AG04449 (cell line): ENCODE measurements around the gene IRF2BP2.

Experiments
- CTCF ChIA-PET: fragments of 350-600 bp; formaldehyde crosslinking; extraction: SDS; loops from one replicate; lab custom pipeline; 2021; ENCODE audit warnings: antibody characterized with exemption; lab: Yijun Ruan, JAX
- POLR2A ChIA-PET: fragments of 400-600, 350-600 bp; formaldehyde crosslinking; extraction: SDS; loops from one replicate; lab custom pipeline; 2020; ENCODE audit warnings: antibody characterized with exemption, inconsistent platforms; lab: Yijun Ruan, JAX
- DNase-seq: peaks from one replicate; pipeline ENCODE4 v3.0.0-alpha.2; 2010; ENCODE audit warnings: low read depth, low spot score
- H3K4me3 ChIP-seq: 2 replicates; pipeline ENCODE4 v1.5.1; 2011; ENCODE audit warnings: low read depth, mild to moderate bottlenecking, control low read depth, low read length
- CTCF ChIP-seq: IDR thresholded peaks from one replicate; pipeline ENCODE4 v1.5.1; 2011; ENCODE audit warnings: mild to moderate bottlenecking, moderate library complexity, low read length, control low read depth, inconsistent platforms; ENCODE audit not compliant: insufficient read depth; ENCODE audit errors: missing control alignments

The IRF2BP2 gene

GRCh38 chr1:234583755-234584419 lies 26.1 kb downstream of the IRF2BP2 start:
- no peak for TF ChIP-seq CTCF
- no peak for DNase-seq
- ChIA-PET POLR2A (no interaction called here), CTCF (interaction anchor here (0.9 to 1.7 kb wide), 9 partner anchors 12 to 500 kb away, joined by 3 to 6 read pairs (median 4); no protein-coding TSS in a partner anchor)
- no peak overlapping the region for H3K4me3 ChIP-seq

GRCh38 chr1:234582681-234583301 lies 27.2 kb downstream of the IRF2BP2 start:
- H3K4me3 ChIP-seq: no peak overlapping the region
- POLR2A ChIA-PET: no interaction called here
- no peak for DNase-seq
- no peak for TF ChIP-seq CTCF
- CTCF ChIA-PET: interaction anchor here (0.8 to 1.5 kb wide), 3 partner anchors 20 to 84 kb away, joined by 3 to 6 read pairs (median 3); no protein-coding TSS in a partner anchor

DNA sequence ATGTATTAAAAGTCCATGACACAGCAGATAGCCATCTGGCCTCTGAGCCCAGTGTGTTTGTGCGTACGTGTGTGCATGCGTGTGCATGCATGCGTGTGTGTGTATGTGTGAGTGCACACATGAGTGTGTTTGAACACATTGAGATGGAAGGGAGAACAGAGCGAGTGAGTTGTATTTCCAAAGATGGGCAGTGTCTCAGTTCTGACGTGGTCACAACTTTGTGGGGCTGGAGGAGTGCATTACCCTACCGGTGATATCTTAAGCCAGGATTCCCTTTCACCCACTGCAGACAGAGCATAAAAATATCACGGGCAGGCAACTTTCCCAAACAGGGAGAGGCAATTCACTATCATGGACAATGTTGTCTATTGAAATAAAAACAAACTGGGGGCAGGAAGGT lies 27.8 kb downstream of the IRF2BP2 start:
- TF ChIP-seq CTCF: no peak
- ChIA-PET CTCF (no interaction called here), POLR2A (no interaction called here)
- DNase-seq: no peak
- no peak overlapping the region for H3K4me3 ChIP-seq

DNA sequence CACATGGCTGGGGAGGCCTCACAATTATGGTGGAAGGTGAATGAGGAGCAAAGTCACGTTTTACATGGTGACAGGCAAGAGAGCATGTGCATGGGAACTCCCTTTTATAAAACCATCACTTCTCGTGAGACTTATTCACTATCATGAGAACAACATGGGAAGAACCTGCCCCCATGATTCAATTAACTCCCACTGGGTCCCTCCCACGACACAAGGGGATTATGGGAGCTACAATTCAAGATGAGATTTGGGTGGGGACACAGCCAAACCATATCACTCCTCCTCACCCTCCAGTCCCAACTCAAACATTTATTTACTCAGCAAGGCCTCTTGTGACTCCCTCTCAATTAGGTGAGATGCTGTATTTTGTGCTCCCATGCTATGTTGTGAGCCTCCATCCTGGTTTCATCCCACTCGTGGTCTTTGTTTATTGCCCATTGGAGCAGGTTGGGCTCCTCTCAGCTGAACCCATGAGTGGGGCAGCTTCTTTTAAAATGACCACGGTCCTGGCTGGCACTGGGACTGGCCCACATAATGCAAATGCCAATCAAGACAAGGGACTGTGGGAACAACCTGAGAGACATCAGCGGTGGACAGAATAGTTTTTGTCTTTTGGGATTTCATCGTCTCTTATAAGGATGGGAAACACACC lies 28.8 kb downstream of the IRF2BP2 start:
- TF ChIP-seq CTCF: no peak
- DNase-seq: no peak
- ChIA-PET POLR2A (no interaction called here), CTCF (no interaction called here)
- no peak overlapping the region for H3K4me3 ChIP-seq

GRCh38 chr1:234579967-234580366 lies 30.0 kb downstream of the IRF2BP2 start:
- TF ChIP-seq CTCF: no peak
- CTCF ChIA-PET: no interaction called here
- H3K4me3 ChIP-seq: no peak overlapping the region
- POLR2A ChIA-PET: no interaction called here
- DNase-seq: no peak

GRCh38 chr1:234578735-234579134 lies 31.2 kb downstream of the IRF2BP2 start:
- DNase-seq: no peak
- ChIA-PET POLR2A (no interaction called here), CTCF (no interaction called here)
- no peak overlapping the region for H3K4me3 ChIP-seq
- TF ChIP-seq CTCF: no peak
